22Rv1 (cell line): ENCODE results near the gene EBLN1.

Source experiments
- H3K27ac ChIP-seq: fragments of 450-650 bp; 2 replicates; pipeline ENCODE4 v1.5.1; 2017
- CTCF ChIP-seq: fragments of 450-650 bp; IDR thresholded peaks from 2 replicates; pipeline ENCODE4 v1.5.1; 2017; ENCODE audit warnings: mild to moderate bottlenecking
- ZFX ChIP-seq: fragments of 450-650 bp; IDR thresholded peaks from 2 replicates; pipeline ENCODE4 v1.6.1; 2017; ENCODE audit warnings: antibody characterized with exemption, borderline replicate concordance

The EBLN1 gene

GRCh38 chr10:22217842-22218241 lies at the start of gene EBLN1:
Gene EBLN1, minus strand, starts transcription at chr10:22218015. Its CDS starts 8,032 bp downstream, at chr10:22209983.
- no peak within 1 kb of the TSS for H3K27ac ChIP-seq
- TF ChIP-seq CTCF (no peak), ZFX (no peak)

GRCh38 chr10:22265839-22266537 lies 48.2 kb upstream of the EBLN1 start:
- TF ChIP-seq CTCF = no peak
- no peak for TF ChIP-seq ZFX
- no peak overlapping the region for H3K27ac ChIP-seq

GRCh38 chr10:22263106-22263505 lies 45.3 kb upstream of the EBLN1 start:
- H3K27ac ChIP-seq = no peak overlapping the region
- TF ChIP-seq CTCF (no peak), ZFX (no peak)

GRCh38 chr10:22259280-22259679 lies 41.5 kb upstream of the EBLN1 start:
- H3K27ac ChIP-seq = no peak overlapping the region

GRCh38 chr10:22258471-22258870 lies 40.7 kb upstream of the EBLN1 start:
- TF ChIP-seq ZFX (no peak), CTCF (no peak)
- no peak overlapping the region for H3K27ac ChIP-seq

More at GRCh38 chr10:22259280-22259679, 41.5 kb upstream of the EBLN1 start:
- no peak for TF ChIP-seq ZFX
- TF ChIP-seq CTCF = no peak

GRCh38 chr10:22253580-22253882 lies 35.7 kb upstream of the EBLN1 start:
- no peak overlapping the region for H3K27ac ChIP-seq
- no peak for TF ChIP-seq ZFX
- no peak for TF ChIP-seq CTCF

GRCh38 chr10:22252801-22253579 lies 35.2 kb upstream of the EBLN1 start:
- H3K27ac ChIP-seq = peak overlapping the region; percentile 62; the same call in 1 of the 2 replicates
- TF ChIP-seq ZFX (no peak), CTCF (no peak)
